LHCN-M2 (cell line): Measurements from ENCODE around the gene ELOVL7. TPM values are rescaled to one million over a fixed set of nuclear protein-coding genes. Genes with fewer than 3 reads are reported as not detected.
"Not testable (repeated sequence)": the region's sequence is repeated elsewhere in the genome, so short reads cannot be mapped to it uniquely, and the experiment has no call there.

ENCODE experiments used
- DNase-seq: peaks from one replicate; pipeline ENCODE4 v3.0.0-alpha.2; 2012; ENCODE audit warnings: low read depth
- polyA plus RNA-seq: library from polyadenylated mRNA; unstranded; fragments of >200 nt; gene quantifications from one replicate; pipeline ENCODE4 v1.2.1, GENCODE V29; 2012; ENCODE audit warnings: missing spikeins
- total RNA-seq: library from RNA; depleted of rRNA; stranded (reverse); fragments of >200 nt; gene quantifications from 2 replicates; pipeline ENCODE4 v1.2.3, GENCODE V29; 2014; rRNA removed

Gene ELOVL7
- not detected in 2 replicates for total RNA-seq
- not detected for polyA plus RNA-seq

DNA sequence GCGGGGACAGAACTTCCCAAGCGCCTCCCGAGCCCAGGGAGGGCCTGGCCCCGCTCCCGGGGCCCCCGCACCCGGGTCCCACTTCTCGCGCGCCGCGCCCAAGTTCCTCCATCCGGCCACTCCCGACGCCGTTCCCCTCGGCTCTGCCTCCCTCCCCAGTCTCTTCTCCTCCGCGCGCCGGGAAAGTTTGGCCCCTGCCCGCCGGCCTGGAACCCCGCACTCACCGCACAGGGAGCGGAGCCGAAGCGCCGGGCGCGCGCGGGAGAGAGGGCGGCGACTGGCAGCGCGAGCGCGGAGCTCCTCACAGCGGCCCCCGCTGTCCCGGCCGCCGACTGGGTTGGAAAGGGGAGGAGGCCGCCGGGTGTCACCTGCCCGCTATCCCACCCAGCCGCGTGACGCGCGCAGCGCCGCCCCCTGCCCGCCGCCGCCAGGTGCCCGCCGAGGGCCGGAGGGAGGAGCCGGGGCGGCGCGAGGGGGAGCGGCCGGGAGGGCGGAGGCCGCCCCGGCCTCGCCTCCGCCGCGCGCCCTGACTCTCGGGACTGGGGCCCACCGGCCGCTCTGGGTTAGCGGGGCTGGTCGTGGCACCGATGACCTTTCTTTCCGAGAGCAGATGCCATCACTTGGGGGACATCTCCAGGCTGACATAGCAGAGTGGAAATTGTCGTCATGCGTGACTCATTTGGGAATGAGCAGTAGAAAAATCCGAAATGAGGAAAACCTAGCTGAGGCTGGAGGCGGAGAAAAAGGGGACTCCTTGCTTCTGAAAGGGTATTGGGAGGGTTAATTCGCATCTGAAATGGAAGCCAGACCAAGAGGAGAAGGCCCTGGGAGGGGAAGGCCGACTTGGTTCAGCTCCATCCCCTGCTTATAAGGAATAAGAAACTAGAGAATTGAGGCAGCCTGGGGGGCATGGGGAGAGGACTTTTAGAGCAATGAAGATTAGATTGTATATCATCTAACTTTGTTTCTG lies at the start of gene ELOVL7:
Gene ELOVL7 (minus strand): TSS at position 334 of the 970 bp plus-strand sequence. CDS start 56,872 bp downstream, outside the sequence.
- no peak for DNase-seq

DNA sequence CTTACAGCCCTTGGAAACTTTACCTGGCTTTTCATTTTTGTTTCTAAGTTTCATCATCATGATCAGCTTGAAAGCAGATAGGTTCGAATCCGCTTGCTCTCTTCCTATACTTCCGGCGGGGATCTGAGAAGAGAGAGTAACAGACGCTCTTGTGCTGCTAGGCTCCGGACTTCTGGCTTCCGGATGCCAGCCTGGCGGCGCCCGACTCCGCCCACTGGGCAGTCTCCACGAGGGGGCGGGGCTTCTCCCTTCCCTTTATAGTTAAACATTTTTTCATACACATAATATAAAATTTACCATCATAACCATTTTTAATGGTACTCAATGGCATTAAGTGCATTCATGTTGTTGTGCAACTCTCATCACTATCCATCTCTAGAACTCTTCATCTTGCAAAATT lies 49.5 kb upstream of the ELOVL7 start:
- no peak for DNase-seq

- DNase-seq = no peak
Observed at GRCh38 chr5:60891667-60892066, 47.6 kb upstream of the ELOVL7 start.

GRCh38 chr5:60888359-60889061 lies 44.4 kb upstream of the ELOVL7 start:
- DNase-seq = no peak

- DNase-seq = no peak
Observed at GRCh38 chr5:60887746-60888145, 43.7 kb upstream of the ELOVL7 start.

- no peak for DNase-seq
Observed at GRCh38 chr5:60887096-60887495, 43.0 kb upstream of the ELOVL7 start.

DNA sequence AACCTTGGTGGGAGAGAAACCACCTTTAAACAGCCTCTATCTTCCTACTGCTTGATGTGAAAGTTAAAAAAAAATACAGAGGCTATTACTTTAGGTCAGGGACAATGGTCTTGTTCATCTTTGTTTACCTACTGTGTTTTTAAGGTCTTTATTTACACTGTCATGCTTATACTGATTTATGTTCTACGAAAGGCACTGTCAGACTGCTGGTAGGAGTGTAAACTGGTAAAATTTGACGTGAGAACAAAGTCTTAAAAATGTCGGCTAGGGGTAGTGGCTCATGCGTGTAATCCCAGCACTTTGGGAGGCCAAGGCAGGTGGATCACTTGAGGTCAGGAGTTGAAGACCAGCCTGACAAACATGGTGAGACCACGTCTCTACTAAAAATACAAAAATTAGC lies 42.1 kb upstream of the ELOVL7 start:
- DNase-seq = no peak

GRCh38 chr5:60883229-60883628 lies 39.2 kb upstream of the ELOVL7 start:
- DNase-seq = peak; percentile 7

- DNase-seq = no peak
Observed at GRCh38 chr5:60872892-60873291, 28.8 kb upstream of the ELOVL7 start.

DNA sequence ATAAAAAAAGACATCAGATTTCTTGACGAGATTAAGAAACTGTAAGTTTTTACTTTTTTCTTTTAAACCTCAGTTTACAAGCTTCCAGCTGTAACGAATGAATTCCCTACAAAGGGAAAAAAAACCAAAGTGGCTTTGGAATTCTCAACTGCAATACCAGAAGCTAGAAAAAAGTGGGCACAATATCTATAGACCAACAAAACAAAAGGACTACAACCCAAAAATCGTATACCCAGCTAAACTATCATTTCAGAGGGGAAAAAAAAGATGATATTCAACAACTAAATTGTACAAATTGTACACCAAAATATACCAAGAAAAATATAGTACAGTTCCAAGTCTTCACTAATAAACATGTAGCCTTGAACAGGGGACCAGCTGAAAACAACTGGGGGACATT lies 26.8 kb upstream of the ELOVL7 start:
- no peak for DNase-seq

GRCh38 chr5:60860572-60860971 lies 16.5 kb upstream of the ELOVL7 start:
- not testable (repeated sequence) for DNase-seq

DNA sequence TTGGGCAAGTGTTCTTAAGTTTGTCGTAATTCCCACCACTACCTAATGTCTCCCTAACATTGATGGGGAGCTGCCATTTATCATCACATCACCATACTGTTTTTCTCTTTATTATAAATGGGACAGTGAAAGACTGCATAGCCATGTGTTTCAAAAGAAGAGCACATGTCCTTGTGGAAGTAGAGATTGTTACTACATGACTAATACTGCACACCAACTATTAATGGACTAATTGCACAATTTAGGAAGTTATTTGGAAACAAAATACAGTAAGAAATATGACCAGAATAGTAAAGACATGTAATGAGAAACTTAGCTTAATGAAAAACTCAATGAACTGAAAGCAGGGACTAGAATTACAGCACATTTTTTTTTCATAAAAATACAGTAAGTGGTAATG lies 12.0 kb upstream of the ELOVL7 start:
- DNase-seq = peak; percentile 53

- no peak for DNase-seq
Observed at GRCh38 chr5:60852940-60853339, 8.9 kb upstream of the ELOVL7 start.

DNA sequence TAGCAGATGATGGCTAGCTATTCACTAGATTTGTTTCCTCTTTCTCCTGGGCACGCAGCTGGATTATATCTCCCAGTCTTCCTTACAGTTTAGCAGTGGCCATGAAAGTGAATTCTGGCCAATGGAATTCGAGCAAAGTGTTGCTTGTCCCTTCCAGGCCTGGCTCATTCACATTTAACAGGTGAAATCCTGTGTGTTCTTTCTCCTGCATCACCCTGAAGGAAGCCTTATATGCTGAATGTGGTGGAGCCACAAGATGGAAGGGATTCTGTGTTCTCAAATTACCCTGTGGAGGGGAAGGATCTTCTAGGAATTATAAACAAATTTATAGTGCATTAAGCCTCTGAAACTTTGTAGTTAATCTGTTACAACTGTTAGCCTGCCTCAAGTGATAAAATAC lies 8.2 kb upstream of the ELOVL7 start:
- DNase-seq = no peak

- DNase-seq = no peak
Observed at GRCh38 chr5:60851626-60852025, 7.6 kb upstream of the ELOVL7 start.

DNA sequence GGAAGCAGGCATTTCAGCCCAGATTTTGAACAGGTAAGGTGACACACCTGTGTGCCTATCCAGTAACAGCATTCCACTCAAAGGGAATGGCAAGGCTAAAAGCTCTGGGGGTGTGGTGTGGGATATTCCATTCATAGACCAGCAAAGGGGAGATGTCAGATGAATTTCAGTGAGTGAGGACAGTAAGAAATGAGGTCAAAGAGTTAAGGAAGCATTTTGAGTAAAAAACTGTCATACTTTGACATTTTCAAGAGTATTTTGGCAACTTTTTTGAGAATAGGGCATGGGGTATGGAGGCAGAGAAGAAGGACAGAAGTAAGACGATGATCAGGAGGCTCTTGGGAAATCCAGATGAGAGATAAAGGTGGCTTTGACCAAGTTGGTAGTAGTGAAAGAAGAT lies 2.2 kb upstream of the ELOVL7 start:
- DNase-seq = no peak

GRCh38 chr5:60843386-60843935 lies 608 bp downstream of the ELOVL7 start:
- no peak for DNase-seq

DNA sequence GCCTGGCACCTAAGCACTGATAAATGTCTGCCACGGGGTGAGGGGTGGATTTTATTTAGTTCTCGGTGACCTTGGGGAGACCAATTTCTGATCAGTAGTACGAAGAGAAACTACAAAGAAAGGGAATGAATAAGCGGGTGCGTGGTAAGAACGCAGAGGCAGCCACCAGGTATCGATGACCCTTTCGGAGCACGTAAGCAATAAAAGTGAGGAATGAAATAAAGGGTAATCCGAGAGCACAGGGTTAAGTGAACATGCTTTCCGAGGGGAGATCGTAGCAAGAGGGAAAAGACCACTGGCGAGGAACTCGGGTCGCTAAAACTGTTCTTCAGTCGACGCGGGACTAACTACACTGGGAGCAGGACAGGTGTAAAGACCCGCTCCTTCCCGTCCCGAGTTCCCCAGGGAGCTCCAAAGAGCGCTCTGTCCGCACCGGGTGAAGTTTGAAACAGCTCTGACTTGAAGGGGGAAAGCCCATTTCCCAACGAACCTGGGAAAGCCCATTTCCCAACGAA lies 1.1 kb downstream of the ELOVL7 start:
- no peak for DNase-seq

GRCh38 chr5:60841361-60841760 lies 2.7 kb downstream of the ELOVL7 start:
- no peak for DNase-seq

GRCh38 chr5:60836131-60836530 lies 7.9 kb downstream of the ELOVL7 start:
- DNase-seq = no peak

DNA sequence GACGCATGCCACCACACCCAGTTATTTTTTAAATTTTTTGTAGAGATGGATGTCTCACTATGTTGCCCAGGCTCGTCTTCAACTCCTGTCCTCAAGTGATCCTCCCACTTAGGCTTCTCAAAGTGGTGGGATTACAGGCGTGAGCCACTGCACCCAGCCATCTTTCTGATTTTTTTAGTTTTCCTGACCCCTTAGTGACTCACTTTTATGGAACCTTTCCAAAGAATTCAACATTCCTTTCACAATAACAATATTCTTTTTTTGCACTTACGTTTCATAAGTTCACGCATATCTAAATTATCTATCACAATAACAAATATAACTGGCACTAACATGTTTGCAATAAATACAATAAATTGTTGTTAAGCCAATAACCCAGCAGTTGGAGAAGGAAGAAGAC lies 8.5 kb downstream of the ELOVL7 start:
- peak; percentile 15 for DNase-seq

GRCh38 chr5:60833520-60833919 lies 10.5 kb downstream of the ELOVL7 start:
- no peak for DNase-seq
